Trophoblast cell (in vitro differentiated cells and primary cell): ENCODE results near the gene ATP5MK.

Experiments used
- DNase-seq, 2 donors: peaks; one replicate each; pipeline ENCODE4 v3.0.0-alpha.2; 2016
- H2AFZ ChIP-seq: 2 replicates; pipeline ENCODE4 v1.6.1; 2013; ENCODE audit warnings: low read length, moderate library complexity, mild to moderate bottlenecking; ENCODE audit not compliant: insufficient read depth, poor library complexity
- H2AK5ac ChIP-seq: 2 replicates; pipeline ENCODE4 v1.6.1; 2013; ENCODE audit warnings: mild to moderate bottlenecking, low read length
- H2BK120ac ChIP-seq: 2 replicates; pipeline ENCODE4 v1.6.1; 2013; ENCODE audit warnings: low read length, mild to moderate bottlenecking, moderate library complexity; ENCODE audit not compliant: insufficient read depth, poor library complexity
- H2BK12ac ChIP-seq: 2 replicates; pipeline ENCODE4 v1.6.1; 2013; ENCODE audit warnings: mild to moderate bottlenecking, low read length, moderate library complexity
- H2BK5ac ChIP-seq: 2 replicates; pipeline ENCODE4 v1.6.1; 2013; ENCODE audit warnings: low read length, low read depth, moderate library complexity, mild to moderate bottlenecking; ENCODE audit not compliant: poor library complexity
- H3K14ac ChIP-seq: 2 replicates; pipeline ENCODE4 v1.6.1; 2013; ENCODE audit warnings: mild to moderate bottlenecking, low read length
- H3K18ac ChIP-seq: 2 replicates; pipeline ENCODE4 v1.6.1; 2013; ENCODE audit warnings: mild to moderate bottlenecking, low read length
- H3K23ac ChIP-seq: 2 replicates; pipeline ENCODE4 v1.6.1; 2013; ENCODE audit warnings: low read length
- H3K27ac ChIP-seq: 2 replicates; pipeline ENCODE4 v1.5.1; 2013; ENCODE audit warnings: low read depth, mild to moderate bottlenecking, inconsistent platforms, low read length, moderate library complexity
- H3K27me3 ChIP-seq: 2 replicates; pipeline ENCODE4 v1.6.1; 2013; ENCODE audit warnings: inconsistent platforms, mild to moderate bottlenecking, low read length, moderate library complexity; ENCODE audit not compliant: insufficient read depth
- H3K36me3 ChIP-seq, 2 experiments: 1 replicate in 1 of 2; 2 replicates in 1 of 2; pipeline ENCODE4 v1.6.1; 2013; ENCODE audit warnings: low read length in 2 of 2, mild to moderate bottlenecking in 2 of 2, moderate library complexity in 1 of 2; ENCODE audit not compliant: insufficient read depth in 2 of 2, control insufficient read depth in 1 of 2
- H3K4ac ChIP-seq: 2 replicates; pipeline ENCODE4 v1.6.1; 2013; ENCODE audit warnings: low read depth, mild to moderate bottlenecking, low read length, moderate library complexity
- H3K4me1 ChIP-seq, 2 experiments: 1 replicate in 1 of 2; 2 replicates in 1 of 2; pipeline ENCODE4 v1.6.1; 2013; ENCODE audit warnings: low read length in 2 of 2, mild to moderate bottlenecking in 2 of 2, moderate library complexity in 1 of 2; ENCODE audit not compliant: insufficient read depth in 2 of 2, control insufficient read depth in 1 of 2
- H3K4me2 ChIP-seq: 2 replicates; pipeline ENCODE4 v1.6.1; 2013; ENCODE audit warnings: inconsistent platforms, mild to moderate bottlenecking, low read length, moderate library complexity
- H3K4me3 ChIP-seq: 2 replicates; pipeline ENCODE4 v1.5.1; 2013; ENCODE audit warnings: mild to moderate bottlenecking, low read depth, low read length, inconsistent platforms
- H3K79me1 ChIP-seq: one replicate; pipeline ENCODE4 v1.6.1; 2013; ENCODE audit warnings: low read length
- H3K79me2 ChIP-seq: 2 replicates; pipeline ENCODE4 v1.6.1; 2013; ENCODE audit warnings: low read length, mild to moderate bottlenecking; ENCODE audit not compliant: control insufficient read depth, insufficient read depth, poor library complexity
- H3K9ac ChIP-seq: 2 replicates; pipeline ENCODE4 v1.6.1; 2013; ENCODE audit warnings: mild to moderate bottlenecking, low read length
- H3K9me3 ChIP-seq: 2 replicates; pipeline ENCODE4 v1.6.1; 2013; ENCODE audit warnings: low read depth, mild to moderate bottlenecking, control low read depth, inconsistent platforms, low read length; ENCODE audit not compliant: insufficient read depth
- H4K12ac ChIP-seq: 2 replicates; pipeline ENCODE4 v1.6.1; 2013; ENCODE audit warnings: low read depth, mild to moderate bottlenecking, low read length, moderate library complexity
- H4K8ac ChIP-seq: 2 replicates; pipeline ENCODE4 v1.6.1; 2013; ENCODE audit warnings: low read depth, mild to moderate bottlenecking, low read length, moderate library complexity
- H4K91ac ChIP-seq: one replicate; pipeline ENCODE4 v1.6.1; 2013; ENCODE audit warnings: low read depth, mild to moderate bottlenecking, low read length, moderate library complexity
- WGBS: extraction: QIAGEN DNeasy Blood & Tissue Kit; methylation state at CpG from one replicate; pipeline ENCODE4 v1.1.7; 2013; ENCODE audit warnings: missing lambda C conversion rate; ENCODE audit not compliant: insufficient read length, insufficient coverage; ENCODE audit errors: extremely low coverage; 5-methylcytosine and 5-hydroxymethylcytosine counted together

Gene ATP5MK

GRCh38 chr10:103413564-103413963, 17.3 kb upstream of the ATP5MK start:
- Histone ChIP-seq H3K4me2 (no peak overlapping the region), H2BK120ac (no peak overlapping the region), H2BK5ac (no peak overlapping the region), H3K79me2 (no peaks in the 10 kb centered on the region), H3K4me1 (no peaks in the 10 kb centered on the region), H2BK12ac (no peak overlapping the region), H4K12ac (no peak overlapping the region), H3K27me3 (no peaks in the 10 kb centered on the region), H3K4ac (no peak overlapping the region), H3K27ac (no peak overlapping the region), H3K79me1 (no peaks in the 10 kb centered on the region), H4K91ac (no peak overlapping the region), H3K9ac (no peak overlapping the region), H3K18ac (no peak overlapping the region), H3K4me3 (no peak overlapping the region), H2AK5ac (no peak overlapping the region), H3K9me3 (no peaks in the 10 kb centered on the region), H3K23ac (no peak overlapping the region), H3K36me3 (peaks cover 55 to 76% of the 10 kb centered on the region in 2 experiments), H4K8ac (no peak overlapping the region), H3K14ac (no peak overlapping the region), H2AFZ (no peak overlapping the region)
- no peak for DNase-seq
- no CpG with 5 or more reads among the region's 2 CpGs for WGBS

- no peak for DNase-seq
- Histone ChIP-seq H3K9me3 (no peaks in the 10 kb centered on the region), H3K36me3 (peaks cover 14 to 31% of the 10 kb centered on the region in 2 experiments), H3K4me1 (peaks cover 3 to 12% of the 10 kb centered on the region in 2 experiments), H3K79me1 (peaks cover 7% of the 10 kb centered on the region), H3K4me3 (no peak overlapping the region), H4K8ac (no peak overlapping the region), H4K12ac (peak overlapping the region; percentile 80), H2AK5ac (no peak overlapping the region), H2BK12ac (no peak overlapping the region), H3K18ac (no peak overlapping the region), H3K23ac (no peak overlapping the region), H3K79me2 (peaks cover 18% of the 10 kb centered on the region), H4K91ac (no peak overlapping the region), H3K27ac (no peak overlapping the region), H3K14ac (no peak overlapping the region), H3K9ac (no peak overlapping the region), H3K4ac (peak overlapping the region; percentile 95), H2BK5ac (no peak overlapping the region), H3K4me2 (peak overlapping the region; percentile 69), H2AFZ (peak overlapping the region; percentile 57), H2BK120ac (no peak overlapping the region), H3K27me3 (no peaks in the 10 kb centered on the region)
- no CpG with 5 or more reads among the region's 19 CpGs for WGBS
Observed at GRCh38 chr10:103397191-103397825, 1.0 kb upstream of the ATP5MK start.

GRCh38 chr10:103396789-103397087, 463 bp upstream of the ATP5MK start:
- Histone ChIP-seq H2BK12ac (no peak overlapping the region), H3K23ac (no peak overlapping the region), H3K9ac (peak overlapping the region; percentile 89), H3K4me2 (peak overlapping the region; percentile 69), H2AK5ac (peak overlapping the region; percentile 9), H3K14ac (peak overlapping the region; percentile 83), H3K79me2 (peaks cover 18% of the 10 kb centered on the region), H2BK120ac (peak overlapping the region; percentile 25), H4K8ac (peak overlapping the region; percentile 88), H3K27me3 (no peaks in the 10 kb centered on the region), H2AFZ (peak overlapping the region; percentile 90), H4K12ac (no peak overlapping the region), H3K9me3 (no peaks in the 10 kb centered on the region), H4K91ac (peak overlapping the region; percentile 70), H3K79me1 (peaks cover 7% of the 10 kb centered on the region), H3K27ac (peak overlapping the region; percentile 29), H3K4me3 (peak overlapping the region; percentile 95), H2BK5ac (peak overlapping the region; percentile 34), H3K4ac (peak overlapping the region; percentile 84), H3K36me3 (peaks cover 16 to 29% of the 10 kb centered on the region in 2 experiments), H3K4me1 (peaks cover 3 to 12% of the 10 kb centered on the region in 2 experiments), H3K18ac (peak overlapping the region; percentile 85)
- no peak for DNase-seq
- no CpG with 5 or more reads among the region's 8 CpGs for WGBS

GRCh38 chr10:103395754-103396066, 565 bp downstream of the ATP5MK start:
- peak overlapping the region; percentile 83 for H3K4ac ChIP-seq
- H3K9ac ChIP-seq = peak overlapping the region; percentile 95
- peaks cover 7% of the 10 kb centered on the region for H3K79me1 ChIP-seq
- H4K91ac ChIP-seq = peak overlapping the region; percentile 89
- H3K18ac ChIP-seq = peak overlapping the region; percentile 63
- no peak overlapping the region for H2BK12ac ChIP-seq
- peak overlapping the region; percentile 90 for H3K4me3 ChIP-seq
- peak overlapping the region; percentile 72 for H2AK5ac ChIP-seq
- peak overlapping the region; percentile 78 for H4K12ac ChIP-seq
- peak in 1 of 2 donors; percentile 38 for DNase-seq
- no CpG with 5 or more reads among the region's 11 CpGs for WGBS
- peak overlapping the region; percentile 86 for H3K14ac ChIP-seq
- H3K4me2 ChIP-seq = peak overlapping the region; percentile 90
- H2BK5ac ChIP-seq = peak overlapping the region; percentile 8
- no peaks in the 10 kb centered on the region for H3K9me3 ChIP-seq
- no peak overlapping the region for H3K23ac ChIP-seq
- peaks cover 18% of the 10 kb centered on the region for H3K79me2 ChIP-seq
- peak overlapping the region; percentile 14 for H3K27ac ChIP-seq
- H2BK120ac ChIP-seq = peak overlapping the region; percentile 72
- peak overlapping the region; percentile 89 for H4K8ac ChIP-seq
- no peaks in the 10 kb centered on the region for H3K27me3 ChIP-seq
- peaks cover 3 to 12% of the 10 kb centered on the region in 2 experiments for H3K4me1 ChIP-seq
- peaks cover 16 to 27% of the 10 kb centered on the region in 2 experiments for H3K36me3 ChIP-seq
- H2AFZ ChIP-seq = peak overlapping the region; percentile 57
